ENCODE measurements around the gene ARHGAP19.

- TF ChIP-seq CTCF (conservative IDR thresholded peaks at IDR 0.05; ENCODE audit: low read depth, low read length) (no peak), EZH2 (IDR thresholded peaks at IDR 0.05; ENCODE audit: borderline replicate concordance, low read depth, low read length, poor library complexity, severe bottlenecking) (no peak)
Observed at GRCh38 chr10:97329766-97330165, 37.3 kb upstream of the ARHGAP19 start.

Measured in A673 (cell line).